HepG2 (cell line): ENCODE data around the gene ARHGEF39. TPM values are rescaled to one million over a fixed set of nuclear protein-coding genes. Genes with fewer than 3 reads are reported as not detected.

Source experiments
- ATF7 ChIP-seq, 2 experiments: fragments of 450-650 bp in 1 of 2; sonication (generic) in 1 of 2; formaldehyde crosslinking in 1 of 2; IDR thresholded peaks; 2 replicates each; pipeline versions ENCODE4 v1.4.0 to v1.6.1; 2016 to 2020; ENCODE audit warnings: antibody characterized with exemption in 1 of 2, mild to moderate bottlenecking in 1 of 2, missing genetic modification reagents in 1 of 2
- HMG20A ChIP-seq: IDR thresholded peaks from 2 replicates; pipeline ENCODE4 v1.6.1; 2016; ENCODE audit warnings: borderline replicate concordance
- KDM3A ChIP-seq: IDR thresholded peaks from 2 replicates; pipeline ENCODE4 v1.6.1; 2018; ENCODE audit warnings: low read depth, missing compliant biosample characterization
- KDM5B ChIP-seq: sonication (generic); formaldehyde crosslinking; IDR thresholded peaks from 2 replicates; pipeline ENCODE4 v1.4.0; 2020; ENCODE audit warnings: missing genetic modification reagents, mild to moderate bottlenecking, borderline replicate concordance
- KLF6 ChIP-seq: IDR thresholded peaks from 2 replicates; pipeline ENCODE4 v1.8.0; 2016; ENCODE audit warnings: missing biosample characterization, missing genetic modification reagents
- MAZ ChIP-seq, 2 experiments: sonication (generic) in 1 of 2; formaldehyde crosslinking in 1 of 2; IDR thresholded peaks; 2 replicates each; pipeline versions ENCODE4 v1.5.0 to v1.6.1; 2012 to 2020; ENCODE audit warnings: low read depth in 2 of 2, mild to moderate bottlenecking in 2 of 2, borderline replicate concordance in 1 of 2, improper control_type of control experiment in 1 of 2, low read length in 1 of 2, missing genetic modification reagents in 1 of 2, moderate library complexity in 1 of 2
- MTF1 ChIP-seq: sonication (generic); formaldehyde crosslinking; IDR thresholded peaks from 2 replicates; pipeline ENCODE4 v1.5.0; 2020; ENCODE audit warnings: missing genetic modification reagents
- NFE2 ChIP-seq: sonication (generic); formaldehyde crosslinking; IDR thresholded peaks from 2 replicates; pipeline ENCODE4 v1.4.0; 2020; ENCODE audit warnings: missing genetic modification reagents
- PHF21A ChIP-seq: sonication (generic); formaldehyde crosslinking; IDR thresholded peaks from 2 replicates; pipeline ENCODE4 v1.5.0; 2020; ENCODE audit warnings: mild to moderate bottlenecking, missing genetic modification reagents
- POLR2AphosphoS5 ChIP-seq: IDR thresholded peaks from 2 replicates; pipeline ENCODE4 v1.6.1; 2012; ENCODE audit warnings: low read depth, low read length
- YY1 ChIP-seq: IDR thresholded peaks from 2 replicates; pipeline ENCODE4 v1.6.1; 2011; ENCODE audit warnings: low read length, low read depth, moderate library complexity, mild to moderate bottlenecking; ENCODE audit not compliant: insufficient read depth, insufficient replicate concordance
- ZFYVE20 ChIP-seq: sonication (generic); formaldehyde crosslinking; IDR thresholded peaks from 2 replicates; pipeline ENCODE4 v1.8.0; 2023; ENCODE audit warnings: low read depth, mild to moderate bottlenecking, moderate library complexity, missing genetic modification reagents, borderline replicate concordance
- ZNF207 ChIP-seq: fragments of 450-650 bp; IDR thresholded peaks from 2 replicates; pipeline ENCODE4 v1.6.1; 2016; ENCODE audit warnings: antibody characterized with exemption, borderline replicate concordance
- ZNF468 ChIP-seq: sonication (generic); formaldehyde crosslinking; IDR thresholded peaks from 2 replicates; pipeline ENCODE4 v1.8.0; 2022; ENCODE audit warnings: mild to moderate bottlenecking, moderate library complexity, missing genetic modification reagents
- ZNF709 ChIP-seq: sonication (generic); formaldehyde crosslinking; IDR thresholded peaks from 2 replicates; pipeline ENCODE4 v1.5.0; 2020; ENCODE audit warnings: mild to moderate bottlenecking, missing genetic modification reagents
- polyA plus RNA-seq, 8 experiments: library from polyadenylated mRNA; depleted of rRNA in 3 of 8; stranded (reverse) in 7 of 8; unstranded in 1 of 8; fragments of >200 nt; fragmentation: Illumina TruSeq in 4 of 8; extraction: Trizol in 4 of 8; gene quantifications; 2 replicates each; pipeline versions ENCODE4 v1.2.1 to v1.2.3, GENCODE V29; 2011 to 2016; ENCODE audit warnings: low read depth in 4 of 8, missing spikeins in 1 of 8, mixed read lengths in 1 of 8; ENCODE audit not compliant: insufficient read depth in 1 of 8
- total RNA-seq, 5 experiments: library from RNA; depleted of rRNA; stranded (reverse); fragments of >200 nt; fragmentation: Illumina TruSeq; extraction: Trizol; gene quantifications; 2 replicates each; pipeline ENCODE4 v1.2.3, GENCODE V29; 2016; ENCODE audit warnings: low read depth in 1 of 5
- TF ChIP-seq, protein P1 (sequence below): sonication (generic); formaldehyde crosslinking; IDR thresholded peaks from 2 replicates; pipeline ENCODE4 v1.5.0; 2020; ENCODE audit warnings: mild to moderate bottlenecking, missing genetic modification reagents, moderate library complexity
- TF ChIP-seq, protein P2 (sequence below): sonication (generic); formaldehyde crosslinking; IDR thresholded peaks from 2 replicates; pipeline ENCODE4 v1.5.0; 2020; ENCODE audit warnings: missing genetic modification reagents
- TF ChIP-seq, protein P3 (sequence below): sonication (generic); formaldehyde crosslinking; IDR thresholded peaks from 2 replicates; pipeline ENCODE4; 2020; ENCODE audit warnings: missing genetic modification reagents, mild to moderate bottlenecking, borderline replicate concordance

The ARHGEF39 gene
- total and polyA plus RNA-seq, 2 of the 13 experiments (the other 11 are each of a cell fraction or from before 2014, with no cell fraction given) = 11.2 to 12.3 TPM

DNA sequence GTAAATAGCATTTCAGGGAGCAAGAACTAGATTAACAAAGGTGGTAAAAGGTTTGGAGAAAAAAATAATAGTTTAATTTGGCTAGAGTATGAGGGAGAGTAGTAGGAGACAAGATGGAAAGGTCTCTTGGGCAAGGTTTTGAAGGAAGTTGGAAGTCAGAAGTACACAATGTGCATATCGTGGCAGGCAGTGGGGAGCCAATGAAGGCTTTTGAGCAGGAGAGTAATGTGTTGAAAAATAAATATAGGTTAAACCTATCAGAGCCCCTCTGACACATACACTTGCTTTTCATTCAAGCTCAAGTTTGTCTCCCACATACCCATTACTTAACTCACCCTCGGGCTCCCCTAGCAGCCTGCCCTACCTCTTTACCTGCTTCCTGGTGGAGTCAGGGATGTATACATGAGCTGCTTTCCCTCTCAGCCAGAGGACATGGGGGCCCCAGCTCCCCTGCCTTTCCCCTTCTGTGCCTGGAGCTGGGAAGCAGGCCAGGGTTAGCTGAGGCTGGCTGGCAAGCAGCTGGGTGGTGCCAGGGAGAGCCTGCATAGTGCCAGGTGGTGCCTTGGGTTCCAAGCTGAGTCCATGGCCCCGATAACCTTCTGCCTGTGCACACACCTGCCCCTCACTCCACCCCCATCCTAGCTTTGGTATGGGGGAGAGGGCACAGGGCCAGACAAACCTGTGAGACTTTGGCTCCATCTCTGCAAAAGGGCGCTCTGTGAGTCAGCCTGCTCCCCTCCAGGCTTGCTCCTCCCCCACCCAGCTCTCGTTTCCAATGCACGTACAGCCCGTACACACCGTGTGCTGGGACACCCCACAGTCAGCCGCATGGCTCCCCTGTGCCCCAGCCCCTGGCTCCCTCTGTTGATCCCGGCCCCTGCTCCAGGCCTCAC lies 8.4 kb upstream of the ARHGEF39 start, which contains the start of gene CA9 (continued):
- TF ChIP-seq, protein P1, sequence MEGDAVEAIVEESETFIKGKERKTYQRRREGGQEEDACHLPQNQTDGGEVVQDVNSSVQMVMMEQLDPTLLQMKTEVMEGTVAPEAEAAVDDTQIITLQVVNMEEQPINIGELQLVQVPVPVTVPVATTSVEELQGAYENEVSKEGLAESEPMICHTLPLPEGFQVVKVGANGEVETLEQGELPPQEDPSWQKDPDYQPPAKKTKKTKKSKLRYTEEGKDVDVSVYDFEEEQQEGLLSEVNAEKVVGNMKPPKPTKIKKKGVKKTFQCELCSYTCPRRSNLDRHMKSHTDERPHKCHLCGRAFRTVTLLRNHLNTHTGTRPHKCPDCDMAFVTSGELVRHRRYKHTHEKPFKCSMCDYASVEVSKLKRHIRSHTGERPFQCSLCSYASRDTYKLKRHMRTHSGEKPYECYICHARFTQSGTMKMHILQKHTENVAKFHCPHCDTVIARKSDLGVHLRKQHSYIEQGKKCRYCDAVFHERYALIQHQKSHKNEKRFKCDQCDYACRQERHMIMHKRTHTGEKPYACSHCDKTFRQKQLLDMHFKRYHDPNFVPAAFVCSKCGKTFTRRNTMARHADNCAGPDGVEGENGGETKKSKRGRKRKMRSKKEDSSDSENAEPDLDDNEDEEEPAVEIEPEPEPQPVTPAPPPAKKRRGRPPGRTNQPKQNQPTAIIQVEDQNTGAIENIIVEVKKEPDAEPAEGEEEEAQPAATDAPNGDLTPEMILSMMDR (CRISPR knock-in tag) = peak; percentile 13; the same call in 1 of the 2 replicates
- TF ChIP-seq YY1 = peak; percentile 14
- TF ChIP-seq PHF21A = no peak
- no peak for TF ChIP-seq HMG20A (CRISPR knock-in tag)
- TF ChIP-seq, protein P2, sequence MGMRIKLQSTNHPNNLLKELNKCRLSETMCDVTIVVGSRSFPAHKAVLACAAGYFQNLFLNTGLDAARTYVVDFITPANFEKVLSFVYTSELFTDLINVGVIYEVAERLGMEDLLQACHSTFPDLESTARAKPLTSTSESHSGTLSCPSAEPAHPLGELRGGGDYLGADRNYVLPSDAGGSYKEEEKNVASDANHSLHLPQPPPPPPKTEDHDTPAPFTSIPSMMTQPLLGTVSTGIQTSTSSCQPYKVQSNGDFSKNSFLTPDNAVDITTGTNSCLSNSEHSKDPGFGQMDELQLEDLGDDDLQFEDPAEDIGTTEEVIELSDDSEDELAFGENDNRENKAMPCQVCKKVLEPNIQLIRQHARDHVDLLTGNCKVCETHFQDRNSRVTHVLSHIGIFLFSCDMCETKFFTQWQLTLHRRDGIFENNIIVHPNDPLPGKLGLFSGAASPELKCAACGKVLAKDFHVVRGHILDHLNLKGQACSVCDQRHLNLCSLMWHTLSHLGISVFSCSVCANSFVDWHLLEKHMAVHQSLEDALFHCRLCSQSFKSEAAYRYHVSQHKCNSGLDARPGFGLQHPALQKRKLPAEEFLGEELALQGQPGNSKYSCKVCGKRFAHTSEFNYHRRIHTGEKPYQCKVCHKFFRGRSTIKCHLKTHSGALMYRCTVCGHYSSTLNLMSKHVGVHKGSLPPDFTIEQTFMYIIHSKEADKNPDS (CRISPR knock-in tag) = 0 out of 2 replicates have a peak, but pooled peaks have one; percentile 55
- TF ChIP-seq NFE2 = no peak
- TF ChIP-seq KDM3A (CRISPR knock-in tag) = no peak
- TF ChIP-seq MTF1 = no peak
- TF ChIP-seq ZFYVE20 = no peak
- TF ChIP-seq ZNF468 (CRISPR knock-in tag) = 0 out of 2 replicates have a peak, but pooled peaks have one; percentile 52
- TF ChIP-seq ZNF709 (CRISPR knock-in tag) = no peak
- TF ChIP-seq, protein P3, sequence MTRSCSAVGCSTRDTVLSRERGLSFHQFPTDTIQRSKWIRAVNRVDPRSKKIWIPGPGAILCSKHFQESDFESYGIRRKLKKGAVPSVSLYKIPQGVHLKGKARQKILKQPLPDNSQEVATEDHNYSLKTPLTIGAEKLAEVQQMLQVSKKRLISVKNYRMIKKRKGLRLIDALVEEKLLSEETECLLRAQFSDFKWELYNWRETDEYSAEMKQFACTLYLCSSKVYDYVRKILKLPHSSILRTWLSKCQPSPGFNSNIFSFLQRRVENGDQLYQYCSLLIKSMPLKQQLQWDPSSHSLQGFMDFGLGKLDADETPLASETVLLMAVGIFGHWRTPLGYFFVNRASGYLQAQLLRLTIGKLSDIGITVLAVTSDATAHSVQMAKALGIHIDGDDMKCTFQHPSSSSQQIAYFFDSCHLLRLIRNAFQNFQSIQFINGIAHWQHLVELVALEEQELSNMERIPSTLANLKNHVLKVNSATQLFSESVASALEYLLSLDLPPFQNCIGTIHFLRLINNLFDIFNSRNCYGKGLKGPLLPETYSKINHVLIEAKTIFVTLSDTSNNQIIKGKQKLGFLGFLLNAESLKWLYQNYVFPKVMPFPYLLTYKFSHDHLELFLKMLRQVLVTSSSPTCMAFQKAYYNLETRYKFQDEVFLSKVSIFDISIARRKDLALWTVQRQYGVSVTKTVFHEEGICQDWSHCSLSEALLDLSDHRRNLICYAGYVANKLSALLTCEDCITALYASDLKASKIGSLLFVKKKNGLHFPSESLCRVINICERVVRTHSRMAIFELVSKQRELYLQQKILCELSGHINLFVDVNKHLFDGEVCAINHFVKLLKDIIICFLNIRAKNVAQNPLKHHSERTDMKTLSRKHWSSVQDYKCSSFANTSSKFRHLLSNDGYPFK (CRISPR knock-in tag) = peak; percentile 47; the same call in 1 of the 2 replicates
- peak; percentile 68; the same call in 1 of the 2 replicates for TF ChIP-seq KDM5B (CRISPR knock-in tag)
- TF ChIP-seq MAZ (IDR thresholded peaks at IDR 0.05; ENCODE audit: borderline replicate concordance, low read depth, low read length) = no peak
- no peak for TF ChIP-seq MAZ (CRISPR knock-in tag; IDR thresholded peaks at IDR 0.05; ENCODE audit: low read depth)
- no peak for TF ChIP-seq KLF6 (CRISPR knock-in tag)
- peak; percentile 24; the same call in 1 of the 2 replicates for TF ChIP-seq POLR2AphosphoS5
- no peak for TF ChIP-seq ZNF207
- TF ChIP-seq ATF7 (IDR thresholded peaks at IDR 0.05) = no peak
- TF ChIP-seq ATF7 (CRISPR knock-in tag; IDR thresholded peaks at IDR 0.05) = no peak
